GM06990 (cell line): ENCODE data around the gene JARID2.
"Not testable (repeated sequence)": the region's sequence is repeated elsewhere in the genome, so short reads cannot be mapped to it uniquely, and the experiment has no call there.

Source experiments
- DNase-seq: peaks from one replicate; pipeline ENCODE4 v3.0.0-alpha.2; 2011; ENCODE audit not compliant: insufficient read length; ENCODE audit errors: extremely low read depth
- H3K27me3 ChIP-seq: replicated peaks from 2 replicates; pipeline ENCODE4 v1.6.0; 2011; ENCODE audit warnings: low read length; ENCODE audit not compliant: control insufficient read depth, insufficient read depth
- H3K36me3 ChIP-seq: 2 replicates; pipeline ENCODE4 v1.5.1; 2011; ENCODE audit warnings: low read length; ENCODE audit not compliant: control insufficient read depth, insufficient read depth
- H3K4me3 ChIP-seq: replicated peaks from 2 replicates; pipeline ENCODE4 v1.5.1; 2011; ENCODE audit warnings: low read depth, mild to moderate bottlenecking, control low read depth, low read length
- CTCF ChIP-seq: IDR thresholded peaks from 2 replicates; pipeline ENCODE4 v1.5.1; 2011; ENCODE audit warnings: low read length, control low read depth, mild to moderate bottlenecking, inconsistent platforms; ENCODE audit not compliant: insufficient read depth, poor library complexity, severe bottlenecking

The JARID2 gene

GRCh38 chr6:15412767-15413166, 166.9 kb downstream of the JARID2 start:
- H3K27me3 ChIP-seq: no peaks in the 10 kb centered on the region
- no peaks in the 10 kb centered on the region; the same call in 1 of the 2 replicates for H3K36me3 ChIP-seq
- TF ChIP-seq CTCF: no peak
- no peak for DNase-seq
- no peak overlapping the region for H3K4me3 ChIP-seq

GRCh38 chr6:15413466-15414234, 167.8 kb downstream of the JARID2 start:
- H3K36me3 ChIP-seq: no peaks in the 10 kb centered on the region; the same call in 1 of the 2 replicates
- TF ChIP-seq CTCF: no peak
- no peak overlapping the region for H3K4me3 ChIP-seq
- no peaks in the 10 kb centered on the region for H3K27me3 ChIP-seq
- DNase-seq: no peak

GRCh38 chr6:15414235-15414612, 168.4 kb downstream of the JARID2 start:
- DNase-seq: no peak
- Histone ChIP-seq H3K4me3 (no peak overlapping the region), H3K27me3 (no peaks in the 10 kb centered on the region), H3K36me3 (no peaks in the 10 kb centered on the region; the same call in 1 of the 2 replicates)
- no peak for TF ChIP-seq CTCF

GRCh38 chr6:15415622-15416021, 169.8 kb downstream of the JARID2 start:
- H3K36me3 ChIP-seq: not testable (repeated sequence)

GRCh38 chr6:15416932-15417509, 171.2 kb downstream of the JARID2 start:
- no peaks in the 10 kb centered on the region for H3K36me3 ChIP-seq
- H3K27me3 ChIP-seq: no peaks in the 10 kb centered on the region
- DNase-seq: no peak
- H3K4me3 ChIP-seq: no peak overlapping the region
- TF ChIP-seq CTCF: no peak

More at GRCh38 chr6:15415622-15416021, 169.8 kb downstream of the JARID2 start:
- DNase-seq, H3K27me3 ChIP-seq, H3K4me3 ChIP-seq: not testable (repeated sequence)

- no peak for DNase-seq
- H3K36me3 ChIP-seq: no peaks in the 10 kb centered on the region
- H3K4me3 ChIP-seq: no peak overlapping the region
- no peak for TF ChIP-seq CTCF
- no peaks in the 10 kb centered on the region for H3K27me3 ChIP-seq
Measured at GRCh38 chr6:15417811-15418210, 171.9 kb downstream of the JARID2 start.
